Stimulated activated CD8-positive, alpha-beta memory T cell treated with anti-CD3 and anti-CD28 coated beads, Interleukin-4, amount 100 ng/mL, for 24 hours (primary cell): ENCODE measurements around the gene ZFAND3.

ENCODE experiments used
- DNase-seq: peaks from one replicate; pipeline ENCODE4 v3.0.0-alpha.2; 2020; ENCODE audit warnings: low read depth

ZFAND3 gene

DNA sequence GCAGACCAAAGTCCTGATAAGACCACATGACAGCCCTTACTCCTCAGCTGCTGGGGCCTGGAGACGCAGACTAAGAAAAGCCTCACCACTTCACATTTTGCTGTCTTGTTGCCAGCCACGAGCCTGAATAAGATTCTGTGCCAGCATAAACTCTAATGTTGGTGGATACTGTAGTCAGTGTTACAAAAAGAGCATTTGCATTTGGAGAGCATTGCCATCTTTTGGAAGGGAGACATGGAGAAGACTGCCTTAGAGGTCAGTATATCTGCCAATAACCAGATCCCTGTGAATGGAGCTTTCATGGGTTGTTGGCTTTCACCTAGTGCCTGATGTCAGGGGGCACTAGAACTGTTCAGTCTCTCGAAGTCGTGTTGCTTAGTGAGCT lies 315.2 kb downstream of the ZFAND3 start:
- no peak for DNase-seq

- no peak for DNase-seq
These were observed 317.0 kb downstream of the ZFAND3 start for GRCh38 chr6:38136547-38136946.

GRCh38 chr6:38137608-38138265 lies 318.2 kb downstream of the ZFAND3 start:
- DNase-seq = no peak

DNA sequence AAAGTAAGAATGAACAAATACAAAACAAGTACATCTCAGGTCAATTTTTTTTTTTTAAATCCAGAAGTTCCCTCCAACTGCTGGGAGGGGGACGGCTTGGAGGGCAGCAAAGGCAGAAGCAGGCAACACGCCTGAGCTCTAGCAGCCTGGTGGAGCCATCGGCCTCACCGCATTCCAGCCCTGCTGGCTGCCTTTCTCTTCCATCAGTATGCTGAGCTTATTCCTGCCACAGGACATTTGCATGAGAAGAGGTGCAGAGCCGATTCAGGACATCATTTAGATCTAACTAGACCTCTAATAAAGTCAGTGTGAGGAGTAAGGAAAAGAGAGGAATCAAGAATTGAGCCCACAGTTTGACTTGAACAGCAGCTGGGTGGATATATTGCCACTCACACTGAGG lies 318.8 kb downstream of the ZFAND3 start:
- DNase-seq = no peak

DNA sequence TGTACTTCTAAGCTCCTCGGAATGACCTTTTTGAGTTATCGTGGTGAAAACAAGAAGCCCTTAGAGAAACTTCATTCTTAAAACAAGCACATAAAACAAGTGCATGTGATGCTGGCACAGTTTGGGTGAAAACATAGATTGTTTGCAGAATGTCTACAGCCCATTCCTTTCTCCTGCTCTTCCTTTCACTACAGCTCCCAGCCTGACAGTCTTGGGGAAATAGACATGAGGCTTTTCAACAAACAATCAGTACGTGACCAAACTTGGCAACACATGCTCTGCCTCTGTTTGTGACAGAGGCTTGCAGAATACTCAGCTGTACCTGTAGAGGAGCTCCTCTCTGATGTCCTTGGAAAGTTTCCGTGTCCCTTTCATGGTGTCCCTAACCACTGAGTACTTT lies 321.6 kb downstream of the ZFAND3 start:
- DNase-seq = no peak

GRCh38 chr6:38141716-38142115 lies 322.2 kb downstream of the ZFAND3 start:
- DNase-seq = no peak

DNA sequence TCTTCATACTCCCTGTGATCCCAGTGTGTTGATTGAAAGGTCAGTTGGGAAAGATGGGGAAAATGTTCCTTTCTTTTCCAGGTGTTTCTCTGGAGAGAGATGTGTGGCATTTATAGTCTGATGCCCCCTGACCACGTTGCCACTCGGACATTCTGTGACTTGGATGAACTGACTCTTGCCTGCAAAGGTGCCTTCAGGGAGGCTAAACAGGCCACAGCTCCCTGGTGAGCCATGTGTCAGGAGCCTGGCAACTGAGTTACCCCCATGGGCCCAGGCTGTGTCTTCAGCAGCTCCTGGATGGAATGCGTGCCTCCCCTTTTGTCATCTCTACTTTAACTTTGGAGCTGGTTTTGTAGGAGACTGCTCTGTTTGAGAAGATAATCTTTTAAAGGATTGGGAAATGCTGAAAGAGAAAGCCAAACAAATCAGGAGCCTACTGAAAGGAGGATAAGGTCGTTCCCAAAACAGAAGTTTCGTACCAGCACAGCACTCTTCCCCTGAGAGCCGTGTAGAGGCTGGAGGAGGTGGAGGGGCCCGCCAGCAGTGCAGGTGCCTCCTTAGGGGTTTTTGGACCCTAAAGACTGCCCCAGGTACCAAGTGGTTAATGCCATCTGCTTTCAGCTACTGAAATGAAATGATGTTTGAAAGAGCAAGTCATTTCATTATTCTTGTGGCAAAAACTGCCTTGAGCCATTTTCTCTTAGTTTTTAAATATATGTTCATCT lies 322.8 kb downstream of the ZFAND3 start:
- no peak for DNase-seq

- DNase-seq = no peak
These were observed 323.9 kb downstream of the ZFAND3 start for GRCh38 chr6:38143191-38144150.

- no peak for DNase-seq
These were observed 324.9 kb downstream of the ZFAND3 start for GRCh38 chr6:38144365-38144945.

DNA sequence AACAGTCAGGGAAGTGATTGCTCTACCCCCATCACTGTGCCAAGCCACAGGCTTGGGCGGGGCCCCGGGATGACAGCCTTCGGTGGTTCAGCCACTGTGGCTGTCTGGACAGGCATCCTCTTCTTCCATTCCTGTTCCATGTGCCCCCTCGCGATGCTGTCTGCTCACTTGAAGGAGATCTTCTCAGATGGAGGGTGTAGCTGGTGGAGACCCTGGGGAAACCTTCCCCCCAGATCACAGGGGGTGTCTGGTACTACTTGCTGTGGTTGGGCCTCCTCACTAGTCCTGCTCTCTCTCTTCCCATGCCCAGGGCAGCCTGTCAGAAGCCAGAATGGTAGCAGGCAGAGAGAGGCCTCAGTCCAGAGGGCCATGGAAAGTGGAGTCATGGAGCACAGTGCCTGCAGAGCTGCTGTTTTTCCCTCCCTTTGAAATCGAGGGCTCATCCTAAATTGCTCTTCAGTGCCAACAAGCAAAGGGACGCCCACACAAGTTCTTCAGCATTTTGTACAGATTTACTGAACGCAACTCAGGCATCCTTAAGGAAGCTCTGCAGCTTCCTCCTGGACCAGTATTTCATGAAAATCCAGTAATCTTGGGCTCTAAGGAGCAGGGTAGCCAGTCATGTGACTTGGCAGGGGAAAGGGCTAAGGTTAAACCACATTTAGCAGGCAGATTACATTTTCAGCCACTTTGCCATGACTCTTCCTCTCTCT lies 326.6 kb downstream of the ZFAND3 start:
- no peak for DNase-seq

- DNase-seq = no peak
These were observed 327.2 kb downstream of the ZFAND3 start for GRCh38 chr6:38146734-38147027.

DNA sequence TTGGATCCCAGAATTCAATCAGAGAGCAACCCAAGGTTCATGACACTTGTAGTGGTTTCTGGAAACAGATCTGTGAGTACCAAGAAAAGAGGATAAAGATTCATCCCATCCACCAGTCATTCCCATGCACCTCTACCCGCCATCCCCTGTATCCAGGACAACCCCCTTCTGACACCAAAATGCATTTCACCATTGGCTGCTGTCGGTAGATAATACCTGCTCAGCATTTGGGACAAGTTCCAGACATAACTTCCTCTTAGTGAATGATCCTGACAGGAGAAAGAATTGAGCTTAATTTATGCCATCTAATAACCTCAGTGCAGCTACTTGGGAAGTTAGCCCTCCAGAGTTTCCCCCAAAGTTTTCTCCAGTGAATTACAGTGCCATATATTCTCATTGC lies 329.1 kb downstream of the ZFAND3 start:
- no peak for DNase-seq

GRCh38 chr6:38149531-38149930 lies 330.0 kb downstream of the ZFAND3 start:
- no peak for DNase-seq

GRCh38 chr6:38150021-38150420 lies 330.5 kb downstream of the ZFAND3 start:
- DNase-seq = no peak

- DNase-seq = no peak
These were observed 331.3 kb downstream of the ZFAND3 start for GRCh38 chr6:38150681-38151296.

- no peak for DNase-seq
These were observed 332.3 kb downstream of the ZFAND3 start for GRCh38 chr6:38151580-38152500.

- DNase-seq = no peak
These were observed 333.1 kb downstream of the ZFAND3 start for GRCh38 chr6:38152620-38153019.

GRCh38 chr6:38153076-38153797 lies 333.7 kb downstream of the ZFAND3 start:
- DNase-seq = no peak

GRCh38 chr6:38153798-38154345 lies 334.3 kb downstream of the ZFAND3 start:
- DNase-seq = no peak
